H1 (cell line): ENCODE results near the gene CUBN. TPM values are rescaled to one million over a fixed set of nuclear protein-coding genes. Genes with fewer than 3 reads are reported as not detected.

Experiments
- CTCF ChIP-seq, 3 experiments: IDR thresholded peaks; 1 replicate in 2 of 3; 2 replicates in 1 of 3; pipeline versions ENCODE4 v1.5.1 to v1.6.1; 2011; ENCODE audit warnings: low read length in 3 of 3, mild to moderate bottlenecking in 3 of 3, inconsistent platforms in 2 of 3, low read depth in 1 of 3, moderate library complexity in 1 of 3; ENCODE audit not compliant: insufficient read depth in 1 of 3; ENCODE audit errors: control extremely low read depth in 1 of 3
- EZH2 ChIP-seq: fragments of 200-600 bp; sonication (generic); IDR thresholded peaks from 2 replicates; pipeline ENCODE4 v1.7.1; 2012; ENCODE audit warnings: low read depth, mild to moderate bottlenecking, moderate library complexity, low read length, inconsistent platforms; ENCODE audit not compliant: severe bottlenecking
- HDAC2 ChIP-seq, 2 experiments: fragments of 300-600 bp in 1 of 2; sonication (generic) in 1 of 2; IDR thresholded peaks; 2 replicates each; pipeline ENCODE4 v1.6.1; 2011 to 2012; ENCODE audit warnings: low read depth in 2 of 2, low read length in 2 of 2, mild to moderate bottlenecking in 2 of 2, moderate library complexity in 2 of 2, borderline replicate concordance in 1 of 2, inconsistent platforms in 1 of 2
- HDAC6 ChIP-seq: IDR thresholded peaks from one replicate; pipeline ENCODE4 v1.7.1; 2012; ENCODE audit warnings: low read depth, mild to moderate bottlenecking, inconsistent platforms, low read length, moderate library complexity
- POLR2A ChIP-seq, 2 experiments: IDR thresholded peaks; 1 replicate in 1 of 2; 2 replicates in 1 of 2; pipeline ENCODE4 v1.6.1; 2011; ENCODE audit warnings: low read depth in 2 of 2, low read length in 2 of 2, mild to moderate bottlenecking in 2 of 2; ENCODE audit errors: control extremely low read depth in 1 of 2
- RXRA ChIP-seq: IDR thresholded peaks from 2 replicates; pipeline ENCODE4 v1.6.1; 2011; ENCODE audit warnings: low read depth, mild to moderate bottlenecking, low read length, moderate library complexity; ENCODE audit not compliant: insufficient read depth
- SIX5 ChIP-seq: IDR thresholded peaks from 2 replicates; pipeline ENCODE4 v1.6.1; 2011; ENCODE audit warnings: mild to moderate bottlenecking, low read depth, low read length
- TAF7 ChIP-seq: optimal IDR thresholded peaks from 2 replicates; pipeline ENCODE3; 2011; ENCODE audit warnings: low read depth, mild to moderate bottlenecking, inconsistent platforms, low read length, moderate library complexity, borderline replicate concordance
- TCF12 ChIP-seq: IDR thresholded peaks from 2 replicates; pipeline ENCODE4 v1.6.1; 2011; ENCODE audit warnings: low read depth, mild to moderate bottlenecking, low read length
- YY1 ChIP-seq: IDR thresholded peaks from 2 replicates; pipeline ENCODE4 v1.6.1; 2011; ENCODE audit warnings: low read depth, mild to moderate bottlenecking, low read length
- ZNF274 ChIP-seq: IDR thresholded peaks from 2 replicates; pipeline ENCODE4 v1.7.0; 2012; ENCODE audit warnings: low read length, borderline replicate concordance; ENCODE audit errors: extremely low read depth
- polyA plus RNA-seq, 7 experiments: library from polyadenylated mRNA; depleted of rRNA in 3 of 7; stranded (reverse) in 5 of 7; unstranded in 2 of 7; fragments of >200 nt in 5 of 7; fragments of 200-250 nt in 2 of 7; gene quantifications; 1 replicate in 5 of 7; 2 replicates in 1 of 7; 4 replicates in 1 of 7; pipeline versions ENCODE4 v1.2.1 to v1.2.3, GENCODE V29; 2011 to 2013; ENCODE audit warnings: missing spikeins in 2 of 7, mixed read lengths in 2 of 7
- total RNA-seq: library from RNA; stranded (reverse); fragmentation: NEBNext Ultra II Directional; extraction: Animal tissue kit (Norgen Biotek cat#: 25700); gene quantifications from 2 replicates; pipeline ENCODE4 v1.2.1, GENCODE V29; 2021

Gene CUBN
- total and polyA plus RNA-seq, 2 of the 8 experiments (the other 6 are each of a cell fraction or from before 2014, with no cell fraction given), result 0.04 to 0.08 TPM

GRCh38 chr10:17113889-17114540 lies 15.6 kb downstream of the CUBN start (continued):
- TF ChIP-seq CTCF (IDR thresholded peaks at IDR 0.05; ENCODE audit: control extremely low read depth in 1 of 3, insufficient read depth in 1 of 3, low read depth in 1 of 3, low read length in 3 of 3) (no peak), YY1 (no peak), POLR2A (IDR thresholded peaks at IDR 0.05; ENCODE audit: control extremely low read depth in 1 of 2, low read depth in 2 of 2, low read length in 2 of 2) (no peak), TCF12 (no peak), RXRA (no peak), ZNF274 (no peak), EZH2 (no peak), SIX5 (no peak), HDAC2 (IDR thresholded peaks at IDR 0.05; ENCODE audit: borderline replicate concordance in 1 of 2, low read depth in 2 of 2, low read length in 2 of 2) (no peak), HDAC6 (no peak), TAF7 (no peak)
- TF ChIP-seq, all 59 proteins: peak for 0
